GM21717 (cell line): ENCODE data around the gene PANK4.
"Not testable (repeated sequence)": the region's sequence is repeated elsewhere in the genome, so short reads cannot be mapped to it uniquely, and the experiment has no call there.

Source experiments
- ATAC-seq: cut with Tn5 transposase; IDR thresholded peaks from one replicate; pipeline ENCODE4 v1.9.1; 2021; ENCODE audit warnings: mild to moderate bottlenecking, moderate library complexity; ENCODE audit not compliant: unreplicated experiment

The PANK4 gene

GRCh38 chr1:2466958-2467554 lies 59.3 kb downstream of the PANK4 start:
- no peak for ATAC-seq

GRCh38 chr1:2466270-2466665 lies 60.1 kb downstream of the PANK4 start:
- ATAC-seq = no peak

GRCh38 chr1:2465371-2466269 lies 60.8 kb downstream of the PANK4 start:
- ATAC-seq = no peak

GRCh38 chr1:2463396-2463795 lies 63.0 kb downstream of the PANK4 start:
- no peak for ATAC-seq

- no peak for ATAC-seq
Observed at GRCh38 chr1:2462819-2463218, 63.6 kb downstream of the PANK4 start.

- no peak for ATAC-seq
Observed at GRCh38 chr1:2460996-2461751, 65.2 kb downstream of the PANK4 start.

- ATAC-seq = no peak
Observed at GRCh38 chr1:2460203-2460602, 66.2 kb downstream of the PANK4 start.

GRCh38 chr1:2459757-2460156 lies 66.6 kb downstream of the PANK4 start:
- ATAC-seq = no peak

GRCh38 chr1:2459102-2459753 lies 67.2 kb downstream of the PANK4 start:
- ATAC-seq = not testable (repeated sequence)

GRCh38 chr1:2458687-2459086 lies 67.7 kb downstream of the PANK4 start:
- ATAC-seq = no peak
